Sigmoid colon (tissue), 4 donors: ENCODE results near the gene SORT1.

Experiments
- CTCF ChIP-seq, 4 experiments: fragments of 450-650 bp in 3 of 4; fragments of 200-600 bp in 1 of 4; IDR thresholded peaks; one replicate each; pipeline ENCODE4 v1.5.1; 2016 to 2019; ENCODE audit warnings: antibody characterized with exemption in 4 of 4, mild to moderate bottlenecking in 3 of 4, moderate library complexity in 2 of 4
- POLR2A ChIP-seq, 2 donors: fragments of 450-650 bp; IDR thresholded peaks; one replicate each; pipeline ENCODE4 v1.6.1; 2016; ENCODE audit warnings: antibody characterized with exemption in 2 of 2, mild to moderate bottlenecking in 2 of 2, moderate library complexity in 2 of 2
- POLR2AphosphoS5 ChIP-seq, 4 donors: sonication (generic); formaldehyde crosslinking; IDR thresholded peaks; one replicate each; pipeline ENCODE4 v1.6.1; 2017; ENCODE audit warnings: antibody characterized with exemption in 4 of 4

- no peak for TF ChIP-seq CTCF (IDR thresholded peaks at IDR 0.05)
- TF ChIP-seq POLR2AphosphoS5 (IDR thresholded peaks at IDR 0.05) = no peak
- TF ChIP-seq POLR2A (IDR thresholded peaks at IDR 0.05) = no peak
Measured at GRCh38 chr1:109396513-109396839, 1.2 kb downstream of the SORT1 start.
